Measurements from ENCODE around the gene COMTD1.

GRCh38 chr10:75280236-75280635, 44.5 kb upstream of the COMTD1 start:
- TF ChIP-seq EZH2phosphoT487 (IDR thresholded peaks at IDR 0.05; ENCODE audit: insufficient read depth, low read depth) (no peak), EZH2 (IDR thresholded peaks at IDR 0.05; ENCODE audit: insufficient read depth, poor library complexity, severe bottlenecking) (no peak)
